Measurements from ENCODE around the gene SEC11A. TPM values are rescaled to one million over a fixed set of nuclear protein-coding genes. Genes with fewer than 3 reads are reported as not detected.

The SEC11A gene
- polyA plus RNA-seq, 3 donors = 111 to 166 (median 154) TPM

DNA sequence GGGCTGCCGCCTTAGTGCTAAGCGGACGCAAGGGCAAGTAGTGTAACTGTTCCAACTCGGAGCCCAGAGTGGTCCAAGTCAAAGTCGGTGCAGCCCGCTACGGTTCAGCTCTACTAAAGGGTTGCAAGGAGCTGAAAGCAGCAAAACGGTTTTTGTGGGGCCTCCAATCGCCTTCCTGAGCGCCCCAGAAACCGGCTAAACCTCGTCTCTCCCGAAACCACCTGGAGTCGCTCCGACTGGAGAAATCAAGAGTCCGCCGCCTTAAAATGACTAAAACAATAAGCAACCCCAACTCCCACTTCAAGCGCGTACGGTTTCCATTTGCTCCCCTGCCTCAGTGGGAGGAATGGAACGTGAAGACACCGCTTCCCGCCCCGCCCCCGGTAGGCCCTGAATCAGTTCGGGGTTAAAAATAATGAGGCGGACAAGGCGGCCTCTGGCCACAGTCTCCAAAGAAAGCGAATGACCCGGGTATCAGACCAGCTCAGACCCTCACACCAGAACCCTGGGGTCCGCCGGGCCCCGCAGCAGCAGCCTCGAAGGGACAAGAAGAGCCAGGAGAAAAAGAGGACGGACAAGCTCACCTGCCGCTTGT is 401 bp downstream of the SEC11A start:
- Histone ChIP-seq H3K4me1 (ENCODE audit: control insufficient read depth in 1 of 2, insufficient read depth in 2 of 2, low read length in 2 of 2) (peaks cover 42 to 57% of the 10 kb centered on the region in 2 donors), H2AFZ (ENCODE audit: insufficient read depth, low read depth, low read length, poor library complexity, severe bottlenecking) (peak overlapping the region; percentile 86), H3K27me3 (ENCODE audit: control insufficient read depth in 2 of 2, insufficient read depth in 2 of 2, low read length in 2 of 2) (no peaks in the 10 kb centered on the region), H3K36me3 (replicated peaks in 1 of 2; ENCODE audit: control insufficient read depth in 1 of 2, insufficient read depth in 2 of 2, low read length in 2 of 2) (peaks cover 14 to 16% of the 10 kb centered on the region in 2 donors), H3K9me3 (replicated peaks in 1 of 2; ENCODE audit: control insufficient read depth in 1 of 2, insufficient read depth in 1 of 2, low read length in 2 of 2) (no peaks in the 10 kb centered on the region), H3K27ac (ENCODE audit: low read depth in 1 of 2, low read length in 2 of 2) (peak overlapping the region; percentile 93), H3K79me2 (ENCODE audit: insufficient read depth, low read length) (peaks cover 90% of the 10 kb centered on the region), H3K4me2 (replicated peaks; ENCODE audit: extremely low read depth, low read length, poor library complexity, severe bottlenecking) (peak overlapping the region; percentile 90), H3K4me3 (replicated peaks in 1 of 3; ENCODE audit: low read depth in 2 of 3, low read length in 3 of 3) (peak overlapping the region; percentile 73 to 100 (median 99)), H4K20me1 (ENCODE audit: insufficient read depth, low read length) (peaks cover 43% of the 10 kb centered on the region), H3K9ac (ENCODE audit: insufficient read depth, low read length, poor library complexity, severe bottlenecking) (peak overlapping the region; percentile 84)
- WGBS (ENCODE audit: insufficient coverage) = under 1% methylated on average over 30 of the region's 36 CpGs
- peaks cover 0 to 2% (median 0%) of the 10 kb centered on the region in 3 donors for H3K27me3 Mint-ChIP-seq (ENCODE audit: low read depth in 3 of 3)
- intact Hi-C loops (cut with micrococcal nuclease) = loop anchor here (1.0 to 10.0 kb wide), 5 partner anchors 19 to 269 kb away; partner anchors contain the start of genes ZNF592 (in 2 of the 2), NMB (in 1 of the 2), PDE8A (in 1 of the 2) and WDR73 (in 1 of the 2)
- DNase-seq = peak in 1 of 3 donors; percentile 13
- peaks cover 5 to 22% of the 10 kb centered on the region in 2 donors for H3K36me3 Mint-ChIP-seq
- TF ChIP-seq, protein P1, sequence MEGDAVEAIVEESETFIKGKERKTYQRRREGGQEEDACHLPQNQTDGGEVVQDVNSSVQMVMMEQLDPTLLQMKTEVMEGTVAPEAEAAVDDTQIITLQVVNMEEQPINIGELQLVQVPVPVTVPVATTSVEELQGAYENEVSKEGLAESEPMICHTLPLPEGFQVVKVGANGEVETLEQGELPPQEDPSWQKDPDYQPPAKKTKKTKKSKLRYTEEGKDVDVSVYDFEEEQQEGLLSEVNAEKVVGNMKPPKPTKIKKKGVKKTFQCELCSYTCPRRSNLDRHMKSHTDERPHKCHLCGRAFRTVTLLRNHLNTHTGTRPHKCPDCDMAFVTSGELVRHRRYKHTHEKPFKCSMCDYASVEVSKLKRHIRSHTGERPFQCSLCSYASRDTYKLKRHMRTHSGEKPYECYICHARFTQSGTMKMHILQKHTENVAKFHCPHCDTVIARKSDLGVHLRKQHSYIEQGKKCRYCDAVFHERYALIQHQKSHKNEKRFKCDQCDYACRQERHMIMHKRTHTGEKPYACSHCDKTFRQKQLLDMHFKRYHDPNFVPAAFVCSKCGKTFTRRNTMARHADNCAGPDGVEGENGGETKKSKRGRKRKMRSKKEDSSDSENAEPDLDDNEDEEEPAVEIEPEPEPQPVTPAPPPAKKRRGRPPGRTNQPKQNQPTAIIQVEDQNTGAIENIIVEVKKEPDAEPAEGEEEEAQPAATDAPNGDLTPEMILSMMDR (IDR thresholded peaks at IDR 0.05) = no peak
- H3K9me3 Mint-ChIP-seq = peaks cover 0 to 4% (median 0%) of the 10 kb centered on the region in 7 donors
- peak overlapping the region; percentile 98 to 100 for H3K4me3 Mint-ChIP-seq
- H3K4me1 Mint-ChIP-seq = peaks cover 49% of the 10 kb centered on the region
- H3K27ac Mint-ChIP-seq = peak overlapping the region; percentile 86 to 100 (median 99)

DNA sequence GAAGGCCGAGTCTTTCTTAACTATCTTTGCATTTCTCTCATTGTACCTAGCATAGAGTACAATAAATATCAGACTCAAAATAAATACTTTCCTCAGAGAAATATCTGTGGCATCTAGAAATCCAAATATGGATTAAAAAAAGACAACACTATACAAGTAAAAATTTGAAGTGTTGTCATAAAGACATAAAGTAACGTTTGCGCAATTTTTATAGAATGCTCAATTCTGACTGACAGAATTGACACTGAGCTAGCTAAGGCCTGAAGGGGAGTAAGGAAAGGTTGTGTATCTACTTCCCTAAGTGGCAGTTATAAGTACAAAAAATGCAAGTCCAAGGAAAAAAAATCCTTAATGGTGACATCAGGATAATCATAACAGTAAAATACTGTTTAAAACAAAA is 1.1 kb downstream of the SEC11A start:
- Histone ChIP-seq H3K4me2 (replicated peaks; ENCODE audit: extremely low read depth, low read length, poor library complexity, severe bottlenecking) (peak overlapping the region; percentile 90), H3K36me3 (replicated peaks in 1 of 2; ENCODE audit: control insufficient read depth in 1 of 2, insufficient read depth in 2 of 2, low read length in 2 of 2) (peaks cover 17 to 19% of the 10 kb centered on the region in 2 donors), H3K4me1 (ENCODE audit: control insufficient read depth in 1 of 2, insufficient read depth in 2 of 2, low read length in 2 of 2) (peaks cover 35 to 50% of the 10 kb centered on the region in 2 donors), H3K9ac (ENCODE audit: insufficient read depth, low read length, poor library complexity, severe bottlenecking) (peak overlapping the region; percentile 84), H4K20me1 (ENCODE audit: insufficient read depth, low read length) (peaks cover 43% of the 10 kb centered on the region), H3K27ac (ENCODE audit: low read depth in 1 of 2, low read length in 2 of 2) (peak overlapping the region in 1 of 2 donors; percentile 93), H3K4me3 (replicated peaks in 1 of 3; ENCODE audit: low read depth in 2 of 3, low read length in 3 of 3) (peak overlapping the region; percentile 73 to 100 (median 99)), H2AFZ (ENCODE audit: insufficient read depth, low read depth, low read length, poor library complexity, severe bottlenecking) (no peak overlapping the region), H3K9me3 (replicated peaks in 1 of 2; ENCODE audit: control insufficient read depth in 1 of 2, insufficient read depth in 1 of 2, low read length in 2 of 2) (no peaks in the 10 kb centered on the region), H3K79me2 (ENCODE audit: insufficient read depth, low read length) (peaks cover 93% of the 10 kb centered on the region), H3K27me3 (ENCODE audit: control insufficient read depth in 2 of 2, insufficient read depth in 2 of 2, low read length in 2 of 2) (no peaks in the 10 kb centered on the region)
- no CpG with 5 or more reads among the region's 3 CpGs for WGBS (ENCODE audit: insufficient coverage)
- TF ChIP-seq, protein P1 (IDR thresholded peaks at IDR 0.05) = no peak
- intact Hi-C loops (cut with micrococcal nuclease) = loop anchor here in 1 of 2 donors (10.0 kb wide), 2 partner anchors 60 to 270 kb away; partner anchors contain the start of genes NMB, PDE8A and WDR73
- Mint-ChIP-seq H3K27ac (peak overlapping the region; percentile 86 to 100 (median 99)), H3K36me3 (peaks cover 5 to 28% of the 10 kb centered on the region in 2 donors), H3K4me1 (peaks cover 44% of the 10 kb centered on the region), H3K4me3 (peak overlapping the region; percentile 98 to 100), H3K27me3 (ENCODE audit: low read depth in 3 of 3) (peaks cover 0 to 2% (median 0%) of the 10 kb centered on the region in 3 donors), H3K9me3 (peaks cover 0 to 4% (median 0%) of the 10 kb centered on the region in 7 donors)
- peak in 2 of 3 donors; percentile 8 to 26 for DNase-seq

Measured in CD14-positive monocyte (primary cell).